Measurements from ENCODE around the gene C4BPA. TPM values are rescaled to one million over a fixed set of nuclear protein-coding genes. Genes with fewer than 3 reads are reported as not detected.

The C4BPA gene
- polyA plus RNA-seq, 1 of the 3 experiments (the other 2 are of a cell fraction): not detected

- no peak overlapping the region for H2AFZ ChIP-seq (ENCODE audit: low read depth)
- no peak overlapping the region for H3K9ac ChIP-seq
- H3K4me3 ChIP-seq (ENCODE audit: low read depth in 2 of 2, low read length in 1 of 2): no peak overlapping the region
- 13% methylated on average over 3 of the region's 3 CpGs for WGBS (ENCODE audit: low lambda C conversion rate)
- no peaks in the 10 kb centered on the region for H3K9me3 ChIP-seq
- H3K27me3 ChIP-seq (ENCODE audit: insufficient read depth): peaks cover 14% of the 10 kb centered on the region; the same call in 1 of the 2 replicates
- no peak overlapping the region for H3K27ac ChIP-seq (ENCODE audit: low read depth in 2 of 2, low read length in 1 of 2)
- TF ChIP-seq ELF1 (IDR thresholded peaks at IDR 0.05): no peak
- no peak for TF ChIP-seq MAX (IDR thresholded peaks at IDR 0.05; ENCODE audit: low read depth)
- TF ChIP-seq USF1 (IDR thresholded peaks at IDR 0.05; ENCODE audit: borderline replicate concordance, low read depth): no peak
- no peak for TF ChIP-seq FOXJ3 (CRISPR knock-in tag; IDR thresholded peaks at IDR 0.05)
- TF ChIP-seq ZBTB33 (IDR thresholded peaks at IDR 0.05; ENCODE audit: borderline replicate concordance, low read depth): no peak
- TF ChIP-seq MEF2A (IDR thresholded peaks at IDR 0.05; ENCODE audit: borderline replicate concordance, low read depth): no peak
- no peak for TF ChIP-seq GABPA (IDR thresholded peaks at IDR 0.05; ENCODE audit: low read depth)
- TF ChIP-seq RCOR1 (IDR thresholded peaks at IDR 0.05; ENCODE audit: low read length): no peak
- TF ChIP-seq RAD21 (IDR thresholded peaks at IDR 0.05; ENCODE audit: low read length): no peak
- no peak for TF ChIP-seq TCF12 (IDR thresholded peaks at IDR 0.05)
- TF ChIP-seq, protein P1, sequence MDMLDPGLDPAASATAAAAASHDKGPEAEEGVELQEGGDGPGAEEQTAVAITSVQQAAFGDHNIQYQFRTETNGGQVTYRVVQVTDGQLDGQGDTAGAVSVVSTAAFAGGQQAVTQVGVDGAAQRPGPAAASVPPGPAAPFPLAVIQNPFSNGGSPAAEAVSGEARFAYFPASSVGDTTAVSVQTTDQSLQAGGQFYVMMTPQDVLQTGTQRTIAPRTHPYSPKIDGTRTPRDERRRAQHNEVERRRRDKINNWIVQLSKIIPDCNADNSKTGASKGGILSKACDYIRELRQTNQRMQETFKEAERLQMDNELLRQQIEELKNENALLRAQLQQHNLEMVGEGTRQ (IDR thresholded peaks at IDR 0.05; ENCODE audit: borderline replicate concordance, low read depth, low read length): no peak
- no peak for TF ChIP-seq IRF3 (IDR thresholded peaks at IDR 0.05; ENCODE audit: low read depth, low read length)
- POLR2A ChIA-PET: no interaction called here
- CTCF ChIA-PET: interaction anchor here (0.9 kb wide), 1 partner anchor 319 kb away, joined by 6 read pairs; no protein-coding TSS in a partner anchor
- H3K4me2 ChIP-seq: no peak overlapping the region
- no peaks in the 10 kb centered on the region for H3K36me3 ChIP-seq (replicated peaks in 1 of 2; ENCODE audit: control insufficient read depth in 1 of 2, insufficient read depth in 2 of 2, low read length in 1 of 2)
- H3K79me2 ChIP-seq (ENCODE audit: insufficient read depth): no peaks in the 10 kb centered on the region
- DNase-seq: no peak
- peaks cover 3% of the 10 kb centered on the region for H3F3A ChIP-seq (replicated peaks; ENCODE audit: insufficient read depth)
- H3K9me2 ChIP-seq: no peaks in the 10 kb centered on the region
- H3K4me1 ChIP-seq (ENCODE audit: control insufficient read depth in 1 of 2, insufficient read depth in 2 of 2, low read depth in 1 of 2, low read length in 1 of 2): no peaks in the 10 kb centered on the region
- H4K20me1 ChIP-seq (ENCODE audit: insufficient read depth): no peaks in the 10 kb centered on the region
These were observed 18.1 kb upstream of the C4BPA start for GRCh38 chr1:207085887-207086286.

DNA sequence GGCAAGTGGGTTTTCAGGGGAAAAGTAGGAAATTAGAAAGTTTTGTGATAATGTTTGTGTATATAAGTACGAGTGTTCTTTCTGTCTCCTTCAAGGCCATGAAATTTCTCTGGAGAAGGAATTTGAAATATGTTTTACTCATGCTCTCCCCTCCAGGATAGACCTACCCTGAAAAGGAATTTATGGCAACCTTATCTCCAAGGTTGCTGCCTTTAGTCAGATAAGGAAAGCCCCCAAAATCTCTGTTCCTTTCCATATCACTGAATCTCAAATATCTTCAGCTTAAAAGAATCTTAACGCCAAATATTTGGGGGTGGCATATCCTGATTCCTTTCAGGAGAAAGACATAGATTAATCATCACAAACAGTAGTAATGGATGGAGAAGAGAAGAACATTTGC is 15.9 kb upstream of the C4BPA start:
- WGBS (ENCODE audit: low lambda C conversion rate): 12% methylated on average over 2 of the region's 2 CpGs
- no peak for DNase-seq

More for the DNA sequence above, 15.9 kb upstream of the C4BPA start:
- Histone ChIP-seq H3F3A (replicated peaks; ENCODE audit: insufficient read depth) (peaks cover 3% of the 10 kb centered on the region), H3K9me3 (no peaks in the 10 kb centered on the region), H3K9ac (no peak overlapping the region), H3K4me3 (ENCODE audit: low read depth in 2 of 2, low read length in 1 of 2) (no peak overlapping the region), H3K36me3 (replicated peaks in 1 of 2; ENCODE audit: control insufficient read depth in 1 of 2, insufficient read depth in 2 of 2, low read length in 1 of 2) (no peaks in the 10 kb centered on the region), H3K27ac (ENCODE audit: low read depth in 2 of 2, low read length in 1 of 2) (no peak overlapping the region), H3K79me2 (ENCODE audit: insufficient read depth) (no peaks in the 10 kb centered on the region), H3K9me2 (no peaks in the 10 kb centered on the region), H3K4me1 (ENCODE audit: control insufficient read depth in 1 of 2, insufficient read depth in 2 of 2, low read depth in 1 of 2, low read length in 1 of 2) (no peaks in the 10 kb centered on the region), H2AFZ (ENCODE audit: low read depth) (no peak overlapping the region), H3K4me2 (no peak overlapping the region), H4K20me1 (ENCODE audit: insufficient read depth) (no peaks in the 10 kb centered on the region), H3K27me3 (ENCODE audit: insufficient read depth) (peaks cover 27% of the 10 kb centered on the region; the same call in 1 of the 2 replicates)
- TF ChIP-seq EZH2phosphoT487 (IDR thresholded peaks at IDR 0.05; ENCODE audit: borderline replicate concordance, low read depth): no peak
- no peak for TF ChIP-seq SMC3 (IDR thresholded peaks at IDR 0.05; ENCODE audit: low read depth, low read length)
- TF ChIP-seq, protein P2, sequence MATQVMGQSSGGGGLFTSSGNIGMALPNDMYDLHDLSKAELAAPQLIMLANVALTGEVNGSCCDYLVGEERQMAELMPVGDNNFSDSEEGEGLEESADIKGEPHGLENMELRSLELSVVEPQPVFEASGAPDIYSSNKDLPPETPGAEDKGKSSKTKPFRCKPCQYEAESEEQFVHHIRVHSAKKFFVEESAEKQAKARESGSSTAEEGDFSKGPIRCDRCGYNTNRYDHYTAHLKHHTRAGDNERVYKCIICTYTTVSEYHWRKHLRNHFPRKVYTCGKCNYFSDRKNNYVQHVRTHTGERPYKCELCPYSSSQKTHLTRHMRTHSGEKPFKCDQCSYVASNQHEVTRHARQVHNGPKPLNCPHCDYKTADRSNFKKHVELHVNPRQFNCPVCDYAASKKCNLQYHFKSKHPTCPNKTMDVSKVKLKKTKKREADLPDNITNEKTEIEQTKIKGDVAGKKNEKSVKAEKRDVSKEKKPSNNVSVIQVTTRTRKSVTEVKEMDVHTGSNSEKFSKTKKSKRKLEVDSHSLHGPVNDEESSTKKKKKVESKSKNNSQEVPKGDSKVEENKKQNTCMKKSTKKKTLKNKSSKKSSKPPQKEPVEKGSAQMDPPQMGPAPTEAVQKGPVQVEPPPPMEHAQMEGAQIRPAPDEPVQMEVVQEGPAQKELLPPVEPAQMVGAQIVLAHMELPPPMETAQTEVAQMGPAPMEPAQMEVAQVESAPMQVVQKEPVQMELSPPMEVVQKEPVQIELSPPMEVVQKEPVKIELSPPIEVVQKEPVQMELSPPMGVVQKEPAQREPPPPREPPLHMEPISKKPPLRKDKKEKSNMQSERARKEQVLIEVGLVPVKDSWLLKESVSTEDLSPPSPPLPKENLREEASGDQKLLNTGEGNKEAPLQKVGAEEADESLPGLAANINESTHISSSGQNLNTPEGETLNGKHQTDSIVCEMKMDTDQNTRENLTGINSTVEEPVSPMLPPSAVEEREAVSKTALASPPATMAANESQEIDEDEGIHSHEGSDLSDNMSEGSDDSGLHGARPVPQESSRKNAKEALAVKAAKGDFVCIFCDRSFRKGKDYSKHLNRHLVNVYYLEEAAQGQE (IDR thresholded peaks at IDR 0.05; ENCODE audit: low read depth, low read length): no peak
- TF ChIP-seq RAD21 (IDR thresholded peaks at IDR 0.05; ENCODE audit: low read length): no peak
- no peak for TF ChIP-seq TCF12 (IDR thresholded peaks at IDR 0.05)
- no peak for TF ChIP-seq GABPA (IDR thresholded peaks at IDR 0.05; ENCODE audit: low read depth)
- no peak for TF ChIP-seq TAF1 (IDR thresholded peaks at IDR 0.05; ENCODE audit: borderline replicate concordance, low read depth, low read length)
- no peak for TF ChIP-seq SIN3A (IDR thresholded peaks at IDR 0.05; ENCODE audit: borderline replicate concordance, low read depth, low read length)
- TF ChIP-seq NFIC (IDR thresholded peaks at IDR 0.05; ENCODE audit: borderline replicate concordance): no peak
- POLR2A ChIA-PET: no interaction called here
- CTCF ChIA-PET: interaction anchor here (1.9 to 4.4 kb wide), 3 partner anchors 9 to 412 kb away, joined by 9 to 18 read pairs (median 9); no protein-coding TSS in a partner anchor
